IMR-90 (cell line): Measurements from ENCODE around the gene NMB. TPM values are rescaled to one million over a fixed set of nuclear protein-coding genes. Genes with fewer than 3 reads are reported as not detected.

Experiments used
- ATAC-seq: fragments of 200-7000 bp; cut with Tn5 transposase; 2 replicates; pipeline ENCODE4 v1.9.1; 2020; ENCODE audit warnings: low read depth, mild to moderate bottlenecking, moderate library complexity
- BruUV-seq: library from RNA; stranded (reverse); fragments of 400-500 nt; replicated peaks from 2 replicates; lab custom pipeline; 2021; lab: Mats Ljungman, UMichigan
- CTCF ChIA-PET: fragments of 300-600 bp; formaldehyde crosslinking; extraction: SDS; loops from one replicate; lab custom pipeline; 2021; ENCODE audit warnings: antibody characterized with exemption; lab: Yijun Ruan, JAX
- POLR2A ChIA-PET: fragments of 300-600 bp; sonication (Branson Sonifier 250); formaldehyde crosslinking; loops from one replicate; lab custom pipeline; 2022; ENCODE audit warnings: antibody characterized with exemption; ENCODE audit not compliant: unreplicated experiment; lab: Charles Lee
- DNase-seq: peaks from one replicate; pipeline ENCODE4 v3.0.0; 2013
- H2AFZ ChIP-seq: replicated peaks from 2 replicates; pipeline ENCODE3; 2013; ENCODE audit warnings: low read length, mild to moderate bottlenecking; ENCODE audit not compliant: poor library complexity
- H2AK5ac ChIP-seq: 2 replicates; pipeline ENCODE4 v1.6.1; 2013; ENCODE audit warnings: low read depth, low read length, inconsistent platforms
- H2AK9ac ChIP-seq: replicated peaks from 2 replicates; pipeline ENCODE3; 2013; ENCODE audit warnings: mild to moderate bottlenecking, low read depth, low read length, moderate library complexity; ENCODE audit not compliant: poor library complexity
- H2BK120ac ChIP-seq: 2 replicates; pipeline ENCODE4 v1.6.1; 2013; ENCODE audit warnings: low read depth, low read length, inconsistent platforms
- H2BK15ac ChIP-seq: 3 replicates; pipeline ENCODE4 v1.6.1; 2013; ENCODE audit warnings: low read depth, low read length, inconsistent platforms
- H2BK20ac ChIP-seq: 2 replicates; pipeline ENCODE4 v1.6.1; 2013; ENCODE audit warnings: low read depth, mild to moderate bottlenecking, inconsistent platforms, low read length, moderate library complexity
- H2BK5ac ChIP-seq: 2 replicates; pipeline ENCODE4 v1.6.1; 2013; ENCODE audit warnings: mild to moderate bottlenecking, low read depth, low read length, inconsistent platforms; ENCODE audit not compliant: poor library complexity, severe bottlenecking
- H3K14ac ChIP-seq: replicated peaks from 2 replicates; pipeline ENCODE4 v1.6.1; 2013; ENCODE audit warnings: low read depth, low read length, inconsistent platforms
- H3K18ac ChIP-seq: 2 replicates; pipeline ENCODE4 v1.6.1; 2013; ENCODE audit warnings: low read depth, low read length, control low read depth
- H3K23ac ChIP-seq: 2 replicates; pipeline ENCODE4 v1.6.1; 2013; ENCODE audit warnings: low read depth, low read length, inconsistent platforms
- H3K27ac ChIP-seq: 2 replicates; pipeline ENCODE4 v1.5.1; 2013; ENCODE audit warnings: mild to moderate bottlenecking, control low read depth, low read length; ENCODE audit not compliant: insufficient read depth
- H3K27me3 ChIP-seq: 2 replicates; pipeline ENCODE4 v1.6.1; 2013; ENCODE audit warnings: low read length; ENCODE audit not compliant: control insufficient read depth, insufficient read depth
- H3K36me3 ChIP-seq: 2 replicates; pipeline ENCODE4 v1.6.1; 2013; ENCODE audit warnings: low read length, mixed read lengths; ENCODE audit not compliant: control insufficient read depth, insufficient read depth
- H3K4ac ChIP-seq: 2 replicates; pipeline ENCODE4 v1.6.1; 2013; ENCODE audit warnings: low read depth, low read length, inconsistent platforms
- H3K4me1 ChIP-seq: 2 replicates; pipeline ENCODE4 v1.6.1; 2013; ENCODE audit warnings: low read length, mixed read lengths; ENCODE audit not compliant: control insufficient read depth, insufficient read depth
- H3K4me2 ChIP-seq: 2 replicates; pipeline ENCODE4 v1.6.1; 2013; ENCODE audit warnings: low read depth, mild to moderate bottlenecking, control low read depth, low read length, moderate library complexity
- H3K4me3 ChIP-seq: 2 replicates; pipeline ENCODE4 v1.5.1; 2013; ENCODE audit warnings: low read depth, mild to moderate bottlenecking, control low read depth, low read length, moderate library complexity; ENCODE audit not compliant: insufficient read depth
- H3K56ac ChIP-seq: 2 replicates; pipeline ENCODE4 v1.6.1; 2013; ENCODE audit warnings: low read length, inconsistent platforms; ENCODE audit not compliant: insufficient read depth; ENCODE audit errors: extremely low read depth
- H3K79me1 ChIP-seq, 2 experiments: 2 replicates each; pipeline ENCODE4 v1.6.1; 2013; ENCODE audit warnings: low read length in 2 of 2, inconsistent platforms in 1 of 2, low read depth in 1 of 2
- H3K9ac ChIP-seq: 2 replicates; pipeline ENCODE4 v1.6.1; 2013; ENCODE audit warnings: low read depth, low read length, control low read depth
- H3K9me1 ChIP-seq: 2 replicates; pipeline ENCODE4 v1.6.1; 2013; ENCODE audit warnings: low read length, inconsistent platforms; ENCODE audit not compliant: insufficient read depth
- H3K9me3 ChIP-seq: 2 replicates; pipeline ENCODE4 v1.6.1; 2013; ENCODE audit warnings: low read length; ENCODE audit not compliant: control insufficient read depth, insufficient read depth
- H4K20me1 ChIP-seq: 2 replicates; pipeline ENCODE4 v1.6.1; 2013; ENCODE audit warnings: low read length, inconsistent platforms; ENCODE audit not compliant: insufficient read depth
- H4K5ac ChIP-seq: 2 replicates; pipeline ENCODE4 v1.6.1; 2013; ENCODE audit warnings: mild to moderate bottlenecking, low read depth, low read length, control low read depth
- H4K8ac ChIP-seq, 2 experiments: 2 replicates each; pipeline ENCODE4 v1.6.1; 2013; ENCODE audit warnings: low read depth in 2 of 2, low read length in 2 of 2, control low read depth in 1 of 2, inconsistent platforms in 1 of 2
- H4K91ac ChIP-seq: 2 replicates; pipeline ENCODE4 v1.6.1; 2013; ENCODE audit warnings: low read depth, low read length, inconsistent platforms; ENCODE audit not compliant: insufficient read depth
- BHLHE40 ChIP-seq: fragments of 150-350 bp; IDR thresholded peaks from 2 replicates; pipeline ENCODE4 v1.6.1; 2016; ENCODE audit warnings: mild to moderate bottlenecking, low read depth, low read length
- CEBPB ChIP-seq: IDR thresholded peaks from 2 replicates; pipeline ENCODE4 v1.6.1; 2012; ENCODE audit warnings: low read depth, low read length, improper control_type of control experiment
- CTCF ChIP-seq: conservative IDR thresholded peaks from 2 replicates; pipeline ENCODE4 v1.5.1; 2012; ENCODE audit warnings: mild to moderate bottlenecking, low read depth, low read length, improper control_type of control experiment
- ELK1 ChIP-seq: fragments of 150-350 bp; IDR thresholded peaks from 2 replicates; pipeline ENCODE4 v1.6.1; 2016; ENCODE audit warnings: low read depth, mild to moderate bottlenecking, low read length, moderate library complexity, borderline replicate concordance
- FOS ChIP-seq: fragments of 150-350 bp; IDR thresholded peaks from 2 replicates; pipeline ENCODE4 v1.6.1; 2016; ENCODE audit warnings: low read depth, low read length
- NFE2L2 ChIP-seq: fragments of 150-350 bp; IDR thresholded peaks from 2 replicates; pipeline ENCODE4 v1.6.1; 2016; ENCODE audit warnings: low read depth, mild to moderate bottlenecking, low read length
- RAD21 ChIP-seq: IDR thresholded peaks from 2 replicates; pipeline ENCODE4 v1.6.1; 2012; ENCODE audit warnings: low read length, improper control_type of control experiment
- RCOR1 ChIP-seq: IDR thresholded peaks from 2 replicates; pipeline ENCODE4 v1.6.1; 2012; ENCODE audit warnings: mild to moderate bottlenecking, low read length, improper control_type of control experiment; ENCODE audit not compliant: insufficient replicate concordance
- RFX5 ChIP-seq: IDR thresholded peaks from 2 replicates; pipeline ENCODE4 v1.8.0; 2012; ENCODE audit warnings: low read depth, mild to moderate bottlenecking, low read length, moderate library complexity
- USF2 ChIP-seq: fragments of 150-350 bp; IDR thresholded peaks from 2 replicates; pipeline ENCODE4 v1.6.1; 2017; ENCODE audit warnings: mild to moderate bottlenecking, antibody characterized with exemption, low read length, low read depth
- WGBS, 2 experiments: methylation state at CpG; one replicate each; pipeline versions ENCODE4 v1.1.5 to v1.1.7; 2013; ENCODE audit warnings: missing lambda C conversion rate in 2 of 2; ENCODE audit not compliant: insufficient read length in 1 of 2; ENCODE audit errors: extremely low coverage in 2 of 2; 5-methylcytosine and 5-hydroxymethylcytosine counted together
- dilution Hi-C: fragments of 300-500 bp; cut with HindIII; formaldehyde crosslinking; loops from one replicate; pipeline ENCODE4 v1.14.3; 2018; ENCODE audit warnings: low sequenced_read_pairs; ENCODE audit not compliant: unreplicated experiment
- in situ Hi-C: fragments of 300-500 bp; cut with MboI; formaldehyde crosslinking; loops from 3 replicates; pipeline ENCODE4 v1.14.3; 2019; ENCODE audit warnings: low sequenced_read_pairs, inconsistent platforms, mixed read lengths
- intact Hi-C: fragments of 100-400 bp; cut with micrococcal nuclease; formaldehyde crosslinking; loops from 2 replicates; pipeline ENCODE4 v1.10.0; 2022
- polyA plus RNA-seq, 3 experiments: library from polyadenylated mRNA; depleted of rRNA; stranded (reverse); fragments of >200 nt; gene quantifications; 2 replicates each; pipeline ENCODE4 v1.2.3, GENCODE V29; 2012; ENCODE audit warnings: low replicate concordance in 1 of 3
- total RNA-seq: library from RNA; depleted of rRNA; stranded (reverse); fragments of >200 nt; gene quantifications from 2 replicates; pipeline ENCODE4 v1.2.3, GENCODE V29; 2012

NMB gene
- total and polyA plus RNA-seq, 2 of the 4 experiments (the other 2 are of a cell fraction), result 1.3 to 3.8 TPM

- peaks cover 12% of the 10 kb centered on the region; the same call in 1 of the 2 replicates for H4K20me1 ChIP-seq
- WGBS, 2 experiments, result no CpG with 5 or more reads among the region's 1 CpG
- no peaks in the 10 kb centered on the region for H3K9me3 ChIP-seq
- H4K5ac ChIP-seq, result no peak overlapping the region
- H2BK15ac ChIP-seq, result no peak overlapping the region
- no peak overlapping the region for H4K8ac ChIP-seq
- dilution Hi-C loops, result no loop called here
- intact Hi-C loops, result no loop called here
- no peak overlapping the region for H3K4me3 ChIP-seq
- in situ Hi-C loops, result no loop called here
- H3K56ac ChIP-seq, result no peak overlapping the region
- H3K23ac ChIP-seq, result no peak overlapping the region
- H4K91ac ChIP-seq, result no peak overlapping the region
- H3K4me2 ChIP-seq, result no peak overlapping the region
- no peak overlapping the region for H2AK5ac ChIP-seq
- H3K36me3 ChIP-seq, result peaks cover 37% of the 10 kb centered on the region
- H2AK9ac ChIP-seq, result no peak overlapping the region
- no peak overlapping the region for H3K18ac ChIP-seq
- no peaks in the 10 kb centered on the region; the same call in 1 of the 2 replicates for H3K9me1 ChIP-seq
- H3K79me1 ChIP-seq, result peaks cover 27 to 59% of the 10 kb centered on the region in 2 experiments
- ChIA-PET CTCF (interaction anchor here (1.0 kb wide), 1 partner anchor 10 kb away, joined by 4 read pairs; no protein-coding TSS in a partner anchor), POLR2A (no interaction called here)
- H3K4ac ChIP-seq, result no peak overlapping the region
- no peak overlapping the region for H2BK120ac ChIP-seq
- no peak overlapping the region for H2AFZ ChIP-seq
- no peak overlapping the region for H2BK5ac ChIP-seq
- no peak overlapping the region for H3K14ac ChIP-seq
- no peak overlapping the region for H3K27ac ChIP-seq
- H3K27me3 ChIP-seq, result no peaks in the 10 kb centered on the region
- ATAC-seq (no peak), DNase-seq (no peak)
- no peak overlapping the region for H3K9ac ChIP-seq
- TF ChIP-seq ELK1 (no peak), FOS (no peak), CEBPB (no peak), RFX5 (no peak), CTCF (no peak), RCOR1 (no peak), USF2 (no peak), NFE2L2 (no peak), BHLHE40 (no peak), RAD21 (no peak)
- peaks cover 3% of the 10 kb centered on the region for H3K4me1 ChIP-seq
- no TSS peak for BruUV-seq
- no peak overlapping the region for H2BK20ac ChIP-seq
Measured at GRCh38 chr15:84608707-84609284, 49.2 kb downstream of the NMB start.
